SU-DHL-6 (cell line): ENCODE measurements around the gene IRX4.
"Not testable (repeated sequence)": the region's sequence is repeated elsewhere in the genome, so short reads cannot be mapped to it uniquely, and the experiment has no call there.

Experiments
- H2AFZ ChIP-seq: fragments of 200-600 bp; sonication (generic); 2 replicates; pipeline ENCODE4 v1.6.1; 2014; ENCODE audit warnings: low read depth, mild to moderate bottlenecking, moderate library complexity, mixed read lengths, antibody characterized with exemption, low read length; ENCODE audit not compliant: severe bottlenecking
- H3F3A ChIP-seq: fragments of 200-600 bp; shearing (Covaris generic); 2 replicates; pipeline ENCODE4 v1.6.0; 2016; ENCODE audit warnings: antibody characterized with exemption, mild to moderate bottlenecking; ENCODE audit not compliant: insufficient read depth
- H3K27ac ChIP-seq: fragments of 200-600 bp; sonication (generic); 2 replicates; pipeline ENCODE4 v1.5.1; 2016; ENCODE audit warnings: low read depth, mild to moderate bottlenecking, low read length, moderate library complexity, mixed read lengths
- H3K27me3 ChIP-seq: fragments of 200-600 bp; sonication (generic), shearing (Covaris generic); 2 replicates; pipeline ENCODE4 v1.6.0; 2014; ENCODE audit warnings: mild to moderate bottlenecking, low read length
- H3K36me3 ChIP-seq: fragments of 200-600 bp; sonication (generic); 2 replicates; pipeline ENCODE4 v1.6.1; 2014; ENCODE audit warnings: mild to moderate bottlenecking, low read length, mixed read lengths
- H3K4me2 ChIP-seq: fragments of 300-600, 200-600 bp; shearing (Covaris generic), sonication (generic); 2 replicates; pipeline ENCODE4 v1.6.0; 2014; ENCODE audit warnings: low read length, low read depth, mild to moderate bottlenecking; ENCODE audit not compliant: poor library complexity, severe bottlenecking
- H3K4me3 ChIP-seq: fragments of 200-600 bp; sonication (generic); 2 replicates; pipeline ENCODE4 v1.5.1; 2014; ENCODE audit warnings: antibody characterized with exemption, low read length, mild to moderate bottlenecking, mixed read lengths; ENCODE audit not compliant: insufficient read depth, poor library complexity, severe bottlenecking
- H3K79me2 ChIP-seq: fragments of 200-600 bp; sonication (generic); 2 replicates; pipeline ENCODE4 v1.6.1; 2014; ENCODE audit warnings: mild to moderate bottlenecking, low read length, moderate library complexity; ENCODE audit not compliant: insufficient read depth
- H3K9ac ChIP-seq: fragments of 200-600 bp; sonication (generic); 2 replicates; pipeline ENCODE4 v1.7.0; 2014; ENCODE audit warnings: mild to moderate bottlenecking, low read length
- H3K9me2 ChIP-seq: fragments of 200-600 bp; sonication (generic); replicated peaks from 2 replicates; pipeline ENCODE4 v1.6.1; 2014; ENCODE audit warnings: low read length; ENCODE audit not compliant: insufficient read depth
- H3K9me3 ChIP-seq: fragments of 200-600 bp; sonication (generic); 2 replicates; pipeline ENCODE4 v1.6.1; 2014; ENCODE audit warnings: low read length, mixed read lengths; ENCODE audit not compliant: insufficient read depth
- H4K20me1 ChIP-seq: fragments of 200-600 bp; sonication (generic); 2 replicates; pipeline ENCODE4 v1.6.1; 2014; ENCODE audit warnings: low read depth, mild to moderate bottlenecking, antibody characterized with exemption, low read length, moderate library complexity, mixed read lengths
- EZH2phosphoT487 ChIP-seq: fragments of 200-600 bp; sonication (generic), shearing (Covaris generic); conservative IDR thresholded peaks from 2 replicates; pipeline ENCODE4 v1.6.1; 2018; ENCODE audit warnings: mild to moderate bottlenecking, antibody characterized with exemption, low read length, moderate library complexity, mixed read lengths
- TF ChIP-seq, protein P1 (sequence below): fragments of 200-600 bp; sonication (generic); IDR thresholded peaks from one replicate; pipeline ENCODE4 v1.5.1; 2017; ENCODE audit warnings: antibody characterized with exemption, mild to moderate bottlenecking, low read length, moderate library complexity; ENCODE audit not compliant: insufficient read depth, poor library complexity, severe bottlenecking

Gene IRX4

DNA sequence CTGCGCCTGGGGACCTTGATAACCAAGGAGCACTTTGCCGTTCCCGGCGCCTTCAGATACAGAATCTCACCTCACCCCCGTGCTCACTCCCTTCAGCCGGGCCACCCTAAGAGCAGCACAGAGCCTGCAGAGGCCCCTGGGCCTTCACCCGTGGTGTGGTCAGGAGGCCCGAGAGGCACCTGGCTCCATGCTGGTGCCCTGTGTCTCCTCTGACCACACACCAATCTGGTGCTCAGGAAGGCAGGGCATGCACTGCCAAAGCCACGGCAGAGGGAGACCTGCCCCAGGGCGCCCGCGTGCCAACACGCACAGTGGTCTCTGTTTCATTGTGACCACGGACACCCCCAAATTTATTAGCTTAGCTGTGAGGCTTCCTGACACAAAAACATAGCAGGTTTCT is 11.3 kb downstream of the IRX4 start:
- no peak for TF ChIP-seq EZH2phosphoT487
- TF ChIP-seq, protein P1, sequence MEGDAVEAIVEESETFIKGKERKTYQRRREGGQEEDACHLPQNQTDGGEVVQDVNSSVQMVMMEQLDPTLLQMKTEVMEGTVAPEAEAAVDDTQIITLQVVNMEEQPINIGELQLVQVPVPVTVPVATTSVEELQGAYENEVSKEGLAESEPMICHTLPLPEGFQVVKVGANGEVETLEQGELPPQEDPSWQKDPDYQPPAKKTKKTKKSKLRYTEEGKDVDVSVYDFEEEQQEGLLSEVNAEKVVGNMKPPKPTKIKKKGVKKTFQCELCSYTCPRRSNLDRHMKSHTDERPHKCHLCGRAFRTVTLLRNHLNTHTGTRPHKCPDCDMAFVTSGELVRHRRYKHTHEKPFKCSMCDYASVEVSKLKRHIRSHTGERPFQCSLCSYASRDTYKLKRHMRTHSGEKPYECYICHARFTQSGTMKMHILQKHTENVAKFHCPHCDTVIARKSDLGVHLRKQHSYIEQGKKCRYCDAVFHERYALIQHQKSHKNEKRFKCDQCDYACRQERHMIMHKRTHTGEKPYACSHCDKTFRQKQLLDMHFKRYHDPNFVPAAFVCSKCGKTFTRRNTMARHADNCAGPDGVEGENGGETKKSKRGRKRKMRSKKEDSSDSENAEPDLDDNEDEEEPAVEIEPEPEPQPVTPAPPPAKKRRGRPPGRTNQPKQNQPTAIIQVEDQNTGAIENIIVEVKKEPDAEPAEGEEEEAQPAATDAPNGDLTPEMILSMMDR, result no peak
- Histone ChIP-seq H3K27me3 (no peaks in the 10 kb centered on the region), H3F3A (no peaks in the 10 kb centered on the region), H3K4me3 (no peak overlapping the region), H4K20me1 (no peaks in the 10 kb centered on the region), H3K36me3 (no peaks in the 10 kb centered on the region), H2AFZ (no peak overlapping the region), H3K79me2 (no peaks in the 10 kb centered on the region), H3K9me2 (no peaks in the 10 kb centered on the region), H3K4me2 (no peak overlapping the region), H3K27ac (no peak overlapping the region), H3K9me3 (no peaks in the 10 kb centered on the region), H3K9ac (no peak overlapping the region)

DNA sequence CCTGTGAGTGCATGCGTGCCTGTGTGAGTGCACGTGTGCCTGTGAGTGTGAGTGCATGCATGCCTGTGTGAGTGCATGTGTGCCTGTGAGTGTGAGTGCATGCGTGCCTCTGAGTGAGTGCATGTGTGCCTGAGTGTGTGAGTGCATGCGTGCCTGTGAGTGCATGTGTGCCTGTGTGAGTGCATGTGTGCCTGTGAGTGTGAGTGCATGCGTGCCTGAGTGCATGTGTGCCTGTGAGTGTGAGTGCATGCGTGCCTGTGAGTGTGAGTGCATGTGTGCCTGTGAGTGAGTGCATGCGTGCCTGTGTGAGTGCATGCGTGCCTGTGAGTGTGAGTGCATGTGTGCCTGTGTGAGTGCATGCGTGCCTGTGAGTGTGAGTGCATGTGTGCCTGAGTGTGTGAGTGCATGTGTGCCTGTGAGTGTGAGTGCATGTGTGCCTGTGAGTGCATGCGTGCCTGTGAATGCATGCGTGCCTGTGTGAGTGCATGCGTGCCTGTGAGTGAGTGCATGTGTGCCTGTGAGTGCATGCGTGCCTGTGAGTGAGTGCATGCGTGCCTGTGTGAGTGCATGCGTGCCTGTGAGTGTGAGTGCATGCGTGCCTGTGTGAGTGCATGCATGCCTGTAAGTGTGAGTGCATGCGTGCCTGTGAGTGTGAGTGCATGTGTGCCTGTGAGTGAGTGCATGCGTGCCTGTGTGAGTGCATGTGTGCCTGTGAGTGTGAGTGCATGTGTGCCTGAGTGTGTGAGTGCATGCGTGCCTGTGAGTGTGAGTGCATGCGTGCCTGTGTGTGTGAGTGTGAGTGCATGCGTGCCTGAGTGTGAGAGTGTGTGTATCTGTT is 12.1 kb downstream of the IRX4 start:
- not testable (repeated sequence) for H3K79me2 ChIP-seq, H3K9me3 ChIP-seq, H3K4me3 ChIP-seq, H3K36me3 ChIP-seq, H3K9me2 ChIP-seq, H3K27ac ChIP-seq, H3K27me3 ChIP-seq, H3K4me2 ChIP-seq, H3K9ac ChIP-seq, H2AFZ ChIP-seq, H3F3A ChIP-seq, H4K20me1 ChIP-seq

DNA sequence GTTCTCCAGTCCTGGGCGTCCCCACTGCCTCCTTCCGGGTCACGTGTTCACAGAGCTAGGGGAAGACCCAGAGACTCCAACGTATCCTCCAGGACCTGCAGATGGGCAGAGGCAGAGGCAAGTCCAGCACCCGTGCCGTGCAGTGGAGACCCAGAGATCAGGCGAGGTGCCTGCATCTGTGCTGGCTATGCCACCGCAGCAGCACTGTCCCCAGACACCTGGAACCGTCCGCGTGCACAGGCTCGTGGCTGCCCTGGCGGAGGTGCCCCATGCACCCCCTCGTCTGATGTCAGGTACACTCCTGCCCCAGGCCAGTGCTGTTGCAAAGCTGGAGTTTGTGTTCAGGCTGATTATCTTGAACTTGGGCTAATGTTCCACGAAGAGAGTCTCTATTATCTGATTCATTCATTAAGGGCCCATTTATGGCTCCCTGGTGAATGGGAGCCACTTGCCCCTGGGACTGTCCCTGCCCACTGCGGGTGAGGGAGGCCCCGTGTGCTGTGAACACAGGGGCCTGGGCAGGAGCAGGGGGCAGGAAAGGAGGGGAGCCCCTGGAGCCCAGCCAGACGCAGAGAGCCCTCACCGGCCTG is 13.7 kb downstream of the IRX4 start:
- H2AFZ ChIP-seq, result no peak overlapping the region
- no peaks in the 10 kb centered on the region for H3F3A ChIP-seq
- H3K9ac ChIP-seq, result no peak overlapping the region
- no peaks in the 10 kb centered on the region for H3K27me3 ChIP-seq
- no peaks in the 10 kb centered on the region for H3K9me2 ChIP-seq
- H4K20me1 ChIP-seq, result no peaks in the 10 kb centered on the region
- no peak for TF ChIP-seq EZH2phosphoT487
- no peaks in the 10 kb centered on the region for H3K9me3 ChIP-seq
- H3K36me3 ChIP-seq, result no peaks in the 10 kb centered on the region
- H3K79me2 ChIP-seq, result no peaks in the 10 kb centered on the region
- no peak overlapping the region for H3K27ac ChIP-seq
- no peak overlapping the region for H3K4me2 ChIP-seq
- H3K4me3 ChIP-seq, result no peak overlapping the region

DNA sequence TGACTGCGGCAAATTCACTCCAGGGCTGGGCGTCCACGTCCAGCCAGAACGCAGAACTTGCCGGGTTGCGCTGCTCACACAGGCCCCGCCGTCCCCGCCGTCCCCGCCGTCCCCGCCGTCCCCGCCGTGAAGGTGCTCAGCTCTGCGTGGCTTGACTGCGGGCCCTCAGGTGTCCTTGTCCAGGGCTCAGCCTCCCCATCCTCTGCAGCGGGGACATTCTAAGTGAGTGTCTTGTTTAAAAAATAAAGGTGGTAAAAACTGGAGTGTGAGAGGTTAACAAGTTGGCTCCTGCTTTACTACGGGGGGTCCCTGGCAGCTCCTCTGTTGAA is 14.9 kb downstream of the IRX4 start:
- Histone ChIP-seq H3K4me3 (no peak overlapping the region), H3K9ac (no peak overlapping the region), H3K36me3 (no peaks in the 10 kb centered on the region), H2AFZ (no peak overlapping the region), H4K20me1 (no peaks in the 10 kb centered on the region), H3K9me2 (no peaks in the 10 kb centered on the region), H3F3A (no peaks in the 10 kb centered on the region), H3K27ac (no peak overlapping the region), H3K79me2 (no peaks in the 10 kb centered on the region), H3K27me3 (no peaks in the 10 kb centered on the region), H3K4me2 (no peak overlapping the region), H3K9me3 (no peaks in the 10 kb centered on the region)
- TF ChIP-seq, protein P1, result no peak
